GM21528 (cell line): ENCODE data around the gene CSF3.

Source experiments
- ATAC-seq: cut with Tn5 transposase; IDR thresholded peaks from one replicate; pipeline ENCODE4 v1.9.1; 2021; ENCODE audit warnings: mild to moderate bottlenecking, moderate library complexity; ENCODE audit not compliant: unreplicated experiment, low FRiP score

The CSF3 gene

GRCh38 chr17:40022961-40023541, 7.8 kb downstream of the CSF3 start:
- no peak for ATAC-seq

GRCh38 chr17:40023590-40024292, 8.5 kb downstream of the CSF3 start:
- no peak for ATAC-seq

- no peak for ATAC-seq
These were observed 9.7 kb downstream of the CSF3 start for GRCh38 chr17:40024901-40025300.

- ATAC-seq, result no peak
These were observed 10.3 kb downstream of the CSF3 start for GRCh38 chr17:40025559-40025958.

- no peak for ATAC-seq
These were observed 11.0 kb downstream of the CSF3 start for GRCh38 chr17:40025991-40026815.

GRCh38 chr17:40026816-40027613, 11.8 kb downstream of the CSF3 start:
- no peak for ATAC-seq

GRCh38 chr17:40027614-40028012, 12.4 kb downstream of the CSF3 start:
- ATAC-seq, result no peak

GRCh38 chr17:40028595-40028994, 13.4 kb downstream of the CSF3 start:
- no peak for ATAC-seq

- ATAC-seq, result no peak
These were observed 16.5 kb downstream of the CSF3 start for GRCh38 chr17:40031706-40032105.

GRCh38 chr17:40032322-40033320, 17.4 kb downstream of the CSF3 start:
- no peak for ATAC-seq

GRCh38 chr17:40033339-40033738, 18.1 kb downstream of the CSF3 start:
- no peak for ATAC-seq

- ATAC-seq, result no peak
These were observed 19.4 kb downstream of the CSF3 start for GRCh38 chr17:40034426-40035161.

- ATAC-seq, result no peak
These were observed 19.9 kb downstream of the CSF3 start for GRCh38 chr17:40035162-40035559.

GRCh38 chr17:40038882-40039513, 23.8 kb downstream of the CSF3 start:
- ATAC-seq, result no peak

- no peak for ATAC-seq
These were observed 26.0 kb downstream of the CSF3 start for GRCh38 chr17:40041196-40041595.

- ATAC-seq, result no peak
These were observed 41.3 kb downstream of the CSF3 start for GRCh38 chr17:40056379-40057015.

- no peak for ATAC-seq
These were observed 43.0 kb downstream of the CSF3 start for GRCh38 chr17:40058186-40058784.

GRCh38 chr17:40058865-40059264, 43.6 kb downstream of the CSF3 start:
- ATAC-seq, result no peak
